RCC 7860 (cell line): ENCODE results near the gene ZCCHC17.

Experiments used
- DNase-seq: peaks from one replicate; pipeline ENCODE4 v3.0.0-alpha.2; 2015; ENCODE audit warnings: low spot score
- FAIRE-seq: peaks from 2 replicates; lab custom pipeline; 2012; peaks lifted over from hg19 to GRCh38; lab: Jason Lieb, UNC

Gene ZCCHC17

GRCh38 chr1:31302709-31303441 is 6.0 kb downstream of the ZCCHC17 start:
- FAIRE-seq (no peak), DNase-seq (no peak)

- DNase-seq (peak; percentile 63), FAIRE-seq (peak; percentile 71)
These were observed 9.4 kb downstream of the ZCCHC17 start for GRCh38 chr1:31306278-31306677.

- DNase-seq, result no peak
- no peak for FAIRE-seq
These were observed 11.2 kb downstream of the ZCCHC17 start for GRCh38 chr1:31308036-31308435.

- FAIRE-seq, result no peak
- no peak for DNase-seq
These were observed 13.4 kb downstream of the ZCCHC17 start for GRCh38 chr1:31310198-31310597.

GRCh38 chr1:31315902-31316301 is 19.1 kb downstream of the ZCCHC17 start:
- DNase-seq (no peak), FAIRE-seq (no peak)

GRCh38 chr1:31318146-31318545 is 21.3 kb downstream of the ZCCHC17 start:
- DNase-seq, result no peak
- FAIRE-seq, result no peak

- FAIRE-seq (no peak), DNase-seq (no peak)
These were observed 27.3 kb downstream of the ZCCHC17 start for GRCh38 chr1:31324093-31324492.

- no peak for DNase-seq
- no peak for FAIRE-seq
These were observed 28.2 kb downstream of the ZCCHC17 start for GRCh38 chr1:31324992-31325391.

- DNase-seq (no peak), FAIRE-seq (no peak)
These were observed 29.6 kb downstream of the ZCCHC17 start for GRCh38 chr1:31326461-31326860.

GRCh38 chr1:31327381-31327780 is 30.5 kb downstream of the ZCCHC17 start:
- FAIRE-seq (no peak), DNase-seq (no peak)

GRCh38 chr1:31335007-31335406 is 38.2 kb downstream of the ZCCHC17 start:
- DNase-seq (peak; percentile 43), FAIRE-seq (peak; percentile 16)

GRCh38 chr1:31336687-31337467 is 40.0 kb downstream of the ZCCHC17 start:
- DNase-seq, result no peak
- no peak for FAIRE-seq

GRCh38 chr1:31344503-31344902 is 47.7 kb downstream of the ZCCHC17 start:
- FAIRE-seq (no peak), DNase-seq (no peak)

GRCh38 chr1:31345635-31346034 is 48.8 kb downstream of the ZCCHC17 start:
- FAIRE-seq (no peak), DNase-seq (no peak)

- FAIRE-seq (no peak), DNase-seq (no peak)
These were observed 50.0 kb downstream of the ZCCHC17 start for GRCh38 chr1:31346785-31347184.

- FAIRE-seq (no peak), DNase-seq (no peak)
These were observed 51.6 kb downstream of the ZCCHC17 start for GRCh38 chr1:31348449-31348848.

GRCh38 chr1:31354283-31354682 is 57.5 kb downstream of the ZCCHC17 start:
- no peak for FAIRE-seq
- DNase-seq, result no peak

GRCh38 chr1:31356427-31356826 is 59.6 kb downstream of the ZCCHC17 start:
- FAIRE-seq (no peak), DNase-seq (no peak)

GRCh38 chr1:31361607-31362006 is 64.8 kb downstream of the ZCCHC17 start:
- FAIRE-seq (no peak), DNase-seq (no peak)

GRCh38 chr1:31362032-31362431 is 65.2 kb downstream of the ZCCHC17 start:
- FAIRE-seq, result no peak
- no peak for DNase-seq

- peak; percentile 78 for FAIRE-seq
- peak; percentile 38 for DNase-seq
These were observed 67.9 kb downstream of the ZCCHC17 start for GRCh38 chr1:31364561-31365250.

- no peak for FAIRE-seq
- DNase-seq, result no peak
These were observed 70.0 kb downstream of the ZCCHC17 start for GRCh38 chr1:31366796-31367195.
